ENCODE measurements around the gene TMEM225.

TMEM225 gene

DNA sequence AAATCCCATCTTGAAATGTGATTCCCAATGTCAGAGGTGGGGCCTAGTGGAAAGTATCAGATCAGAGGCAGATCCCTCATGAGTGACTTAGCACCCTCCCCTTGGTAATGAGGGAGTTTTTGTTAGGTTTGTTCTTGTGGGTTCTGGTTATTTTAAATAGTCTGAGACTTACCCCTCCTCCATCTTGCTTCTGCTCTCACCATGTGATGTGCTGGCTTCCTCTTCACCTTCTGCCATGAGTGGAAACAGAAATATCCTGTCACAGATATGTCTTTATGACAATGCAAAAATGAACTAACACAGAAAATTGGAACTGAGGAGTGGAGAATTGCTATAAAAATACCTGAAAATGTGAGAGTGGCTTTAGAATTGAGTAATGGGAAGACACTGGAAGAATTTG lies 33.1 kb downstream of the TMEM225 start:
- no peak overlapping the region for H3K4me3 Mint-ChIP-seq
- intact Hi-C loops (cut with micrococcal nuclease): no loop called here
- no peaks in the 10 kb centered on the region for H3K4me1 Mint-ChIP-seq (ENCODE audit: low read depth)
- H3K9me3 Mint-ChIP-seq: peaks cover 28% of the 10 kb centered on the region
- H3K27me3 Mint-ChIP-seq: no peaks in the 10 kb centered on the region
- no peak overlapping the region for H3K27ac Mint-ChIP-seq
- no peaks in the 10 kb centered on the region for H3K36me3 Mint-ChIP-seq (ENCODE audit: low read depth)

DNA sequence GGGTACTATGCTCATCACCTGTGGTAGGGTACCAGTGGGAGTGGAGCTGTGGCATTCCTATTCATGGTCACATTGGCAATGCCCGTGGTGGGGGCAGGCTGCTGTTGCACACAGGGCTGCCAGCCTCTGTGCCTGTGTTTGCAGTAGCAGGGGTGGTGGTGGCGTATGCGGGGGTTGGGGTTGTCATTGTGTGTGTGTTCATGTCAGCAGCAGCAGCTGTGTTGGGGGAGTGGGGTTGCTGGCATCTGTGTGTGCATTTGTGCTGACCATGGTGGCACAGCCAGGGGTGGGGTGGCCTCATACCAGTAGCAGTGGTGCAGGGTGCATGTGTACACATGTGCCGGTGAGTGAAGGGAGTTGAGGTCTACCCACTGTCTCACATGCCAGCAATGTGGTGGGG lies 34.4 kb downstream of the TMEM225 start:
- no peak overlapping the region for H3K27ac Mint-ChIP-seq
- peaks cover 18% of the 10 kb centered on the region for H3K9me3 Mint-ChIP-seq
- no peaks in the 10 kb centered on the region for H3K36me3 Mint-ChIP-seq (ENCODE audit: low read depth)
- intact Hi-C loops (cut with micrococcal nuclease): no loop called here
- no peaks in the 10 kb centered on the region for H3K27me3 Mint-ChIP-seq
- no peak overlapping the region for H3K4me3 Mint-ChIP-seq
- H3K4me1 Mint-ChIP-seq (ENCODE audit: low read depth): no peaks in the 10 kb centered on the region

DNA sequence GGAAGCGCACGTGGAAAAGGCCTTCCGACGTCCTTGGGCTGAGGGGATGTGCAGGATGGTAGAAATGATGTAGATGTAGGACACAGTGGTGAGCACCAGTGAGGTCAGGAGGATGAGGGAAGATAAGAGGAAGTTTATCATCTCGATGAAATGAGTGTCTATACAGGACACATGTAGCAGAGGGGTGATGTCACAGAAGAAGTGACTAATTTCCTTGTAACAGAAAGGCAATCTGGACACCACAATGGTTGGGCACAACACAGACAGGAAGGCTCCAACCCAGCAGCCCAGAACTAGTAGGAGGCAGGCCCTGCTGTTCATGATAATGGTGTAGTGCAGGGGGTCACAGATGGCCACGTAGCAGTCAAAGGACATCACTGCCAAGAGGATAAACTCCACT lies 44.3 kb downstream of the TMEM225 start:
- Mint-ChIP-seq H3K4me3 (no peak overlapping the region), H3K4me1 (ENCODE audit: low read depth) (no peaks in the 10 kb centered on the region), H3K27ac (no peak overlapping the region), H3K36me3 (ENCODE audit: low read depth) (no peaks in the 10 kb centered on the region), H3K9me3 (no peaks in the 10 kb centered on the region), H3K27me3 (no peaks in the 10 kb centered on the region)
- intact Hi-C loops (cut with micrococcal nuclease): no loop called here

DNA sequence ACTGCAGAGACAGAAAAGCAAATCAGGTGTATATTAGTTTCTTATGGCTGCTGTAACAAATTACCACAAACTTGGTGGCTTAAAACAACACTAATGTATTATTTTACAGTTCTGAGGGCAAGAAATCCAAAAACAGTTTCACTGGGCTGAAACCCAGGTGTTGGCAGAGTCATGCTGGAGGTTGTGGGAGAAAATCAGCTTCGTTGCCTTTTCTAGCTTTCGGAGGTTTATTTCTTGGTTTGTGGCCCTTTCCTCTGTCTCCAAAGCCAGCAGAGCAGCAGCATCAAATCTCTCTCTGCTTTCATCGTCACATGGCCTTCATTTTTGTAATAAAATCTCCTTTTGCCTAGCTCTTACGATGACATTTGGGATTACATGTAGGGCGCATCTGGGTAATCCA lies 46.3 kb downstream of the TMEM225 start:
- no peaks in the 10 kb centered on the region for H3K4me1 Mint-ChIP-seq (ENCODE audit: low read depth)
- no peak overlapping the region for H3K27ac Mint-ChIP-seq
- H3K4me3 Mint-ChIP-seq: no peak overlapping the region
- intact Hi-C loops (cut with micrococcal nuclease): no loop called here
- no peaks in the 10 kb centered on the region for H3K27me3 Mint-ChIP-seq
- no peaks in the 10 kb centered on the region for H3K9me3 Mint-ChIP-seq
- no peaks in the 10 kb centered on the region for H3K36me3 Mint-ChIP-seq (ENCODE audit: low read depth)

DNA sequence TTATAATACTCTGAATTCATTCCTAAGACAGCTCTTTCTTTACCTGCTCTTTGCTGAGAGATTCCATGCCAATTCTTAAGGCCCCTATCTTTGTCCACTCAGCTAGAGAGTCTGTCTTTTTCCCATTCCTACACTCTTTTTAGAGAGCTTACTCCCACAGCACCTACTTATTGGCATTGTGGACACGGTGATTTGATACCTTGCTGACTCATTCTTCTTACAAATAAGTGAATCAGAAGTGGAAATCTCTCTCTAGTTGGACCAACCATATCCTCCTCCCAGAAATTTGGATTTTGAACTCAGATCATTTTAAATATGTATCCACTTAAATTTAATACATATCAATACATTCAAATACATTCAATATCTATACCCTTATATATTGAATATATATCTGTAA lies 46.8 kb downstream of the TMEM225 start:
- H3K4me1 Mint-ChIP-seq (ENCODE audit: low read depth): no peaks in the 10 kb centered on the region
- intact Hi-C loops (cut with micrococcal nuclease): no loop called here
- no peaks in the 10 kb centered on the region for H3K9me3 Mint-ChIP-seq
- H3K4me3 Mint-ChIP-seq: no peak overlapping the region
- no peaks in the 10 kb centered on the region for H3K27me3 Mint-ChIP-seq
- H3K27ac Mint-ChIP-seq: no peak overlapping the region
- no peaks in the 10 kb centered on the region for H3K36me3 Mint-ChIP-seq (ENCODE audit: low read depth)

DNA sequence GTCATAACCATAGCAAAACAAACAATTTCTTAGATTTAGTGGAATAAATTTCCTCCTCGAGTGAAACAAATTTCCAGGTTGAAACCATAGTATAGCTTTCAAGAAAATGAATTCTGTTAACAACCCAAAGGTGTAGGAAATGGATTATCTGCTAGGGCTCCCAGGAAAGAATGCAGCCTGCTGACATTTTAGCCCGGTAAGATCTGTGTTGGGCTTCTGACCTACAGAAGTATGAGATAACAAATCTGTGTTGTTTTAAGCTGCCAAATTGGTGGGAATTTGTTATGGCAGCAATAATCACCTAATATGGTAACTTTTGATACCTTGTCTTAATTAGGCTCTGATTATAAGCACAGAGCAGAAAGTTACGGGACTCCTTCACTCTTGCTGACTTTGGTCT lies 47.3 kb downstream of the TMEM225 start:
- Mint-ChIP-seq H3K4me1 (ENCODE audit: low read depth) (no peaks in the 10 kb centered on the region), H3K36me3 (ENCODE audit: low read depth) (no peaks in the 10 kb centered on the region), H3K27ac (no peak overlapping the region), H3K4me3 (no peak overlapping the region), H3K9me3 (no peaks in the 10 kb centered on the region), H3K27me3 (no peaks in the 10 kb centered on the region)
- intact Hi-C loops (cut with micrococcal nuclease): no loop called here

DNA sequence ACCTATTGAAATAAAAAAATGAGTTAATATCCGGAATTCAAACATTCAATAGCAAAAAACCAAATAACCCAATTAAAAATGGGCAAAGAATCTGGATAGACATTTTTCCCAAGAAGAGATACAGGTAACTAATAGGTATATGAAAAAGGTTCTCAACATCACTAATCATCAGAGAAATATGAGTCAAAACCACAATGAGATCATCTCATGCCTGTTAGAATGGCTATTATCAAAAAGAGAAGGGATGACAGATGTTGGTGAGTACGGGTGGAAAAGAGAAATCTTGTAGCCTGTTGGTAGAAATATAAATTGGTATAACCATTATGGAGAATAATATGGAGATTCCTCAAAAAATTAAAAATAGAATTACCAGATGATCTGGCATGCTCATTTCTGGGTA lies 52.4 kb downstream of the TMEM225 start:
- intact Hi-C loops (cut with micrococcal nuclease): no loop called here
- no peaks in the 10 kb centered on the region for H3K4me1 Mint-ChIP-seq (ENCODE audit: low read depth)
- H3K4me3 Mint-ChIP-seq: no peak overlapping the region
- H3K27me3 Mint-ChIP-seq: no peaks in the 10 kb centered on the region
- peaks cover 12% of the 10 kb centered on the region for H3K9me3 Mint-ChIP-seq
- no peak overlapping the region for H3K27ac Mint-ChIP-seq
- H3K36me3 Mint-ChIP-seq (ENCODE audit: low read depth): no peaks in the 10 kb centered on the region
